GM23338 (cell line): ENCODE results near the gene EBPL.

Source experiments
- CREB1 ChIP-seq: fragments of 250-450 bp; sonication (Bioruptor Pico); IDR thresholded peaks from 2 replicates; pipeline ENCODE4 v1.5.0; 2020; ENCODE audit warnings: low read depth, mild to moderate bottlenecking, moderate library complexity
- CTCF ChIP-seq, 2 experiments: fragments of 200-600 bp in 1 of 2; sonication (generic) in 1 of 2; conservative IDR thresholded peaks; 2 replicates each; pipeline versions ENCODE4 v1.5.1 to v1.6.1; 2016 to 2017; ENCODE audit warnings: antibody characterized with exemption in 2 of 2, low read depth in 2 of 2, mild to moderate bottlenecking in 2 of 2, moderate library complexity in 1 of 2
- ETS1 ChIP-seq: IDR thresholded peaks from 2 replicates; pipeline ENCODE4 v1.6.1; 2016; ENCODE audit warnings: antibody characterized with exemption
- EZH2 ChIP-seq: fragments of 200-600 bp; sonication (generic); IDR thresholded peaks from one replicate; pipeline ENCODE4 v1.8.0; 2017; ENCODE audit warnings: antibody characterized with exemption, mild to moderate bottlenecking, low read depth; ENCODE audit not compliant: unreplicated experiment
- EZH2phosphoT487 ChIP-seq: fragments of 200-600 bp; sonication (generic); IDR thresholded peaks from one replicate; pipeline ENCODE4 v1.8.1; 2018; ENCODE audit warnings: antibody characterized with exemption; ENCODE audit not compliant: unreplicated experiment
- JUNB ChIP-seq: IDR thresholded peaks from one replicate; pipeline ENCODE4 v1.6.1; 2016; ENCODE audit warnings: antibody characterized with exemption; ENCODE audit not compliant: unreplicated experiment
- NANOG ChIP-seq: IDR thresholded peaks from 2 replicates; pipeline ENCODE4 v1.6.1; 2016; ENCODE audit warnings: antibody characterized with exemption, borderline replicate concordance
- POLR2AphosphoS5 ChIP-seq: IDR thresholded peaks from 2 replicates; pipeline ENCODE4 v1.6.1; 2016; ENCODE audit warnings: antibody characterized with exemption, low read depth
- REST ChIP-seq: IDR thresholded peaks from one replicate; pipeline ENCODE4 v1.6.1; 2018; ENCODE audit warnings: antibody characterized with exemption; ENCODE audit not compliant: unreplicated experiment
- STAT1 ChIP-seq: IDR thresholded peaks from one replicate; pipeline ENCODE4 v1.6.1; 2016; ENCODE audit warnings: antibody characterized with exemption; ENCODE audit not compliant: unreplicated experiment
- ZNF114 ChIP-seq: fragments of 250-450 bp; sonication (Bioruptor Pico); IDR thresholded peaks from 2 replicates; pipeline ENCODE4 v1.5.0; 2020; ENCODE audit warnings: mild to moderate bottlenecking, moderate library complexity
- ZNF331 ChIP-seq: fragments of 250-450 bp; sonication (Bioruptor Pico); IDR thresholded peaks from 2 replicates; pipeline ENCODE4 v1.5.0; 2020; ENCODE audit warnings: low read depth, mild to moderate bottlenecking, moderate library complexity
- ZNF462 ChIP-seq: fragments of 250-450 bp; sonication (Bioruptor Pico); IDR thresholded peaks from 2 replicates; pipeline ENCODE4 v1.5.0; 2020; ENCODE audit warnings: mild to moderate bottlenecking, moderate library complexity

GRCh38 chr13:49694446-49694845, 3.2 kb upstream of the EBPL start:
- no peak for TF ChIP-seq CTCF (conservative IDR thresholded peaks at IDR 0.05; ENCODE audit: low read depth in 2 of 2)
- TF ChIP-seq EZH2phosphoT487: no peak
- no peak for TF ChIP-seq REST
- no peak for TF ChIP-seq POLR2AphosphoS5
- TF ChIP-seq ETS1: no peak
- no peak for TF ChIP-seq ZNF114 (CRISPR knock-in tag)
- no peak for TF ChIP-seq JUNB
- no peak for TF ChIP-seq EZH2
- no peak for TF ChIP-seq CREB1 (CRISPR knock-in tag)
- TF ChIP-seq NANOG: no peak
- no peak for TF ChIP-seq STAT1
- TF ChIP-seq ZNF462 (CRISPR knock-in tag): no peak
- TF ChIP-seq ZNF331: no peak
